Suprapubic skin (tissue), 4 donors: ENCODE measurements around the gene FST.

Experiments
- CTCF ChIP-seq, 2 donors: fragments of 200-600 bp in 1 of 2; fragments of 450-650 bp in 1 of 2; sonication (generic) in 1 of 2; IDR thresholded peaks; one replicate each; pipeline ENCODE4 v1.5.1; 2016 to 2019; ENCODE audit warnings: antibody characterized with exemption in 2 of 2, mild to moderate bottlenecking in 1 of 2, moderate library complexity in 1 of 2
- POLR2A ChIP-seq, 2 donors: fragments of 450-650 bp; IDR thresholded peaks; one replicate each; pipeline ENCODE4 v1.6.1; 2017; ENCODE audit warnings: antibody characterized with exemption in 2 of 2, mild to moderate bottlenecking in 2 of 2, moderate library complexity in 2 of 2
- POLR2AphosphoS5 ChIP-seq, 3 donors: sonication (generic); formaldehyde crosslinking; IDR thresholded peaks; one replicate each; pipeline ENCODE4 v1.6.1; 2017; ENCODE audit warnings: antibody characterized with exemption in 3 of 3

- no peak for TF ChIP-seq CTCF (IDR thresholded peaks at IDR 0.05)
- no peak for TF ChIP-seq POLR2AphosphoS5 (IDR thresholded peaks at IDR 0.05)
- TF ChIP-seq POLR2A (IDR thresholded peaks at IDR 0.05): no peak
Observed at GRCh38 chr5:53442961-53443360, 37.5 kb upstream of the FST start.
